Ovary (tissue), 3 donors: Measurements from ENCODE around the gene ZFP3.
"Not testable (repeated sequence)": the region's sequence is repeated elsewhere in the genome, so short reads cannot be mapped to it uniquely, and the experiment has no call there.

Experiments used
- EP300 ChIP-seq: sonication (generic); formaldehyde crosslinking; IDR thresholded peaks from one replicate; pipeline ENCODE4 v1.6.1; 2017; ENCODE audit warnings: antibody characterized with exemption
- TF ChIP-seq, protein P1 (sequence below), 3 donors: fragments of 450-650 bp in 2 of 3; fragments of 200-600 bp in 1 of 3; IDR thresholded peaks; one replicate each; pipeline versions ENCODE4 v1.5.1 to v1.8.0; 2016 to 2022; ENCODE audit warnings: antibody characterized with exemption in 3 of 3, mild to moderate bottlenecking in 1 of 3
- donor health status: DM: no; HTN: no; CAD: no.

DNA sequence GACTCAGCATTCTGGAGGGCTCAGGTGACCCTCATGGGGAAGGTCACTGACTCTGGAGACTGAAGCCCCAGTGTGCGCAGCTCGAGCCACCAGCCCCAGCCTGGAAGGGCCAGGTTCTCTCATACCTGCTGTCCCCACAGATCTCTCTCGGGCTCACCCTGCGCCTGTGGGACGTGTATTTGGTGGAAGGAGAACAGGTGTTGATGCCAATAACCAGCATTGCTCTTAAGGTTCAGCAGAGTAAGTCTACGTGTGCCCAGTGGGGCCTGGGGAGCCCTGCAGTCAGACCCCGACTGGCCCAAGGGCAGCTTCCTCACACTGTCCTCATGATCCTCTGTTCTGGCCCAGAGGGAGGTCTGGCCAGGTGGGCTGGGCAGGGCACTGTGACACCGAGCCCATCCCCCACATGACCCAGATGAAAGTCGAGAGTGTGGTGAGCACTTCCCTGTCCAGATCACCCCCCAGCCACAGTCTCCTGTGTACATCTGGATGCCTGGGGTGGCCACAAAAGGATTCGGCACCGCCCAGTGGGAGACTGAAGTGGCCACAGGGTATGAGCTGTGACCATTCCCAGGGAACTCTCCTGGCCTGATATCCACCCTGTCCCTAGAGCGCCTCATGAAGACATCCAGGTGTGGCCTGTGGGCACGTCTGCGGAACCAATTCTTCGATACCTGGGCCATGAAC lies 59.4 kb downstream of the ZFP3 start:
- not testable (repeated sequence) for TF ChIP-seq EP300
- TF ChIP-seq, protein P1, sequence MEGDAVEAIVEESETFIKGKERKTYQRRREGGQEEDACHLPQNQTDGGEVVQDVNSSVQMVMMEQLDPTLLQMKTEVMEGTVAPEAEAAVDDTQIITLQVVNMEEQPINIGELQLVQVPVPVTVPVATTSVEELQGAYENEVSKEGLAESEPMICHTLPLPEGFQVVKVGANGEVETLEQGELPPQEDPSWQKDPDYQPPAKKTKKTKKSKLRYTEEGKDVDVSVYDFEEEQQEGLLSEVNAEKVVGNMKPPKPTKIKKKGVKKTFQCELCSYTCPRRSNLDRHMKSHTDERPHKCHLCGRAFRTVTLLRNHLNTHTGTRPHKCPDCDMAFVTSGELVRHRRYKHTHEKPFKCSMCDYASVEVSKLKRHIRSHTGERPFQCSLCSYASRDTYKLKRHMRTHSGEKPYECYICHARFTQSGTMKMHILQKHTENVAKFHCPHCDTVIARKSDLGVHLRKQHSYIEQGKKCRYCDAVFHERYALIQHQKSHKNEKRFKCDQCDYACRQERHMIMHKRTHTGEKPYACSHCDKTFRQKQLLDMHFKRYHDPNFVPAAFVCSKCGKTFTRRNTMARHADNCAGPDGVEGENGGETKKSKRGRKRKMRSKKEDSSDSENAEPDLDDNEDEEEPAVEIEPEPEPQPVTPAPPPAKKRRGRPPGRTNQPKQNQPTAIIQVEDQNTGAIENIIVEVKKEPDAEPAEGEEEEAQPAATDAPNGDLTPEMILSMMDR (IDR thresholded peaks at IDR 0.05): not testable (repeated sequence)
